A549 (cell line): ENCODE measurements around the gene PRTG. TPM values are rescaled to one million over a fixed set of nuclear protein-coding genes. Genes with fewer than 3 reads are reported as not detected.

Experiments used
- ATAC-seq, 2 experiments: fragments of 200-7000 bp in 1 of 2; fragments of >200 bp in 1 of 2; cut with Nextera tagmentation in 1 of 2; cut with Tn5 transposase in 1 of 2; 3 replicates each; pipeline versions ENCODE4 v1.8.0 to v1.9.1; 2018 to 2020; ENCODE audit warnings: mild to moderate bottlenecking in 1 of 2, moderate library complexity in 1 of 2
- CTCF ChIA-PET: fragments of 300-600 bp; sonication (Branson Sonifier 250); formaldehyde crosslinking; extraction: SDS; loops from one replicate; lab custom pipeline; 2021; ENCODE audit warnings: antibody characterized with exemption, inconsistent platforms; lab: Yijun Ruan, JAX
- POLR2A ChIA-PET: fragments of 350-600 bp; formaldehyde crosslinking; extraction: SDS; loops from one replicate; lab custom pipeline; 2021; ENCODE audit warnings: antibody characterized with exemption, inconsistent platforms; lab: Yijun Ruan, JAX
- DNase-seq, 2 experiments: peaks; one replicate each; pipeline versions ENCODE4 v3.0.0 to v3.0.0-alpha.2; 2011 to 2016; ENCODE audit warnings: low read depth in 1 of 2, low spot score in 1 of 2
- FAIRE-seq: peaks from 2 replicates; lab custom pipeline; 2011; peaks lifted over from hg19 to GRCh38; lab: Jason Lieb, UNC
- H3K27ac ChIP-seq, 2 experiments: fragments of >200 bp; sonication (Bioruptor Twin); formaldehyde crosslinking; 3 replicates each; pipeline ENCODE4 v1.5.1; 2016 to 2017
- H3K4me1 ChIP-seq: fragments of >200 bp; sonication (Bioruptor Twin); formaldehyde crosslinking; 3 replicates; pipeline ENCODE4 v1.6.1; 2016
- H3K4me2 ChIP-seq: fragments of >200 bp; sonication (Bioruptor Twin); formaldehyde crosslinking; 3 replicates; pipeline ENCODE4 v1.6.1; 2016
- H3K4me3 ChIP-seq: fragments of >200 bp; sonication (Bioruptor Twin); formaldehyde crosslinking; 3 replicates; pipeline ENCODE4 v1.5.1; 2016
- H3K9me3 ChIP-seq: fragments of >200 bp; sonication (Bioruptor Twin); formaldehyde crosslinking; 3 replicates; pipeline ENCODE4 v1.6.1; 2016
- BHLHE40 ChIP-seq: IDR thresholded peaks from 2 replicates; pipeline ENCODE4 v1.6.1; 2012; ENCODE audit warnings: low read depth, low read length, inconsistent platforms
- CBX2 ChIP-seq: fragments of 200-600 bp; sonication (generic); IDR thresholded peaks from 2 replicates; pipeline ENCODE4 v1.6.1; 2016; ENCODE audit warnings: low read depth, mild to moderate bottlenecking, borderline replicate concordance
- CHD2 ChIP-seq: fragments of 150-350 bp; IDR thresholded peaks from 2 replicates; pipeline ENCODE4 v1.6.1; 2014; ENCODE audit warnings: low read length; ENCODE audit not compliant: partially characterized antibody
- EHF ChIP-seq: fragments of 250-450 bp; sonication (Bioruptor Pico); IDR thresholded peaks from 2 replicates; pipeline ENCODE4 v1.5.0; 2020; ENCODE audit warnings: mild to moderate bottlenecking
- EHMT2 ChIP-seq: fragments of 200-600 bp; sonication (generic); IDR thresholded peaks from 2 replicates; pipeline ENCODE4 v1.6.1; 2016; ENCODE audit warnings: antibody characterized with exemption, low read depth, mild to moderate bottlenecking, moderate library complexity
- FOSB ChIP-seq: fragments of 250-450 bp; sonication (Bioruptor Pico); IDR thresholded peaks from 2 replicates; pipeline ENCODE4 v1.5.0; 2020; ENCODE audit warnings: mild to moderate bottlenecking, moderate library complexity
- FOSL2 ChIP-seq, 2 experiments: fragments of 450-650 bp in 1 of 2; fragments of >200 bp in 1 of 2; sonication (Bioruptor Twin) in 1 of 2; formaldehyde crosslinking; IDR thresholded peaks; 2 replicates each; pipeline versions ENCODE4 v1.5.0 to v1.6.1; 2016 to 2020; ENCODE audit warnings: mild to moderate bottlenecking in 1 of 2, moderate library complexity in 1 of 2
- GATA3 ChIP-seq: IDR thresholded peaks from 2 replicates; pipeline ENCODE4 v1.6.1; 2012; ENCODE audit warnings: borderline replicate concordance
- HEYL ChIP-seq: fragments of 250-450 bp; sonication (Bioruptor Pico); IDR thresholded peaks from 2 replicates; pipeline ENCODE4 v1.8.0; 2021; ENCODE audit warnings: mild to moderate bottlenecking, moderate library complexity
- HOXA7 ChIP-seq: fragments of 250-450 bp; sonication (Bioruptor Pico); IDR thresholded peaks from 2 replicates; pipeline ENCODE4 v1.5.0; 2020; ENCODE audit warnings: mild to moderate bottlenecking, moderate library complexity
- HOXB5 ChIP-seq: fragments of 250-450 bp; sonication (Bioruptor Pico); IDR thresholded peaks from 2 replicates; pipeline ENCODE4 v1.5.0; 2020; ENCODE audit warnings: mild to moderate bottlenecking, moderate library complexity
- MAZ ChIP-seq: fragments of 150-350 bp; IDR thresholded peaks from 2 replicates; pipeline ENCODE4 v1.6.1; 2014; ENCODE audit warnings: antibody characterized with exemption, low read depth, low read length, borderline replicate concordance
- NFE2L2 ChIP-seq: fragments of 150-350 bp; conservative IDR thresholded peaks from 2 replicates; pipeline ENCODE4 v1.6.1; 2014; ENCODE audit warnings: low read length
- NR3C1 ChIP-seq: fragments of >200 bp; sonication (Bioruptor Twin); formaldehyde crosslinking; IDR thresholded peaks from 3 replicates; pipeline ENCODE4 v1.6.1; 2017
- PBX3 ChIP-seq: IDR thresholded peaks from 2 replicates; pipeline ENCODE4 v1.6.1; 2012
- POLR2A ChIP-seq: IDR thresholded peaks from 2 replicates; pipeline ENCODE4 v1.6.1; 2012; ENCODE audit warnings: mild to moderate bottlenecking, low read length
- POLR2AphosphoS2 ChIP-seq: conservative IDR thresholded peaks from 2 replicates; pipeline ENCODE4 v1.6.1; 2012; ENCODE audit warnings: low read length, improper control_type of control experiment, inconsistent platforms
- RAD21 ChIP-seq, 2 experiments: fragments of >200 bp in 1 of 2; sonication (Bioruptor Twin) in 1 of 2; formaldehyde crosslinking in 1 of 2; IDR thresholded peaks in 1 of 2; conservative IDR thresholded peaks in 1 of 2; 2 replicates in 1 of 2; 3 replicates in 1 of 2; pipeline ENCODE4 v1.6.1; 2012 to 2018; ENCODE audit warnings: inconsistent platforms in 1 of 2
- RCOR1 ChIP-seq: fragments of 150-350 bp; IDR thresholded peaks from 2 replicates; pipeline ENCODE4 v1.6.1; 2014; ENCODE audit warnings: antibody characterized with exemption, low read length, low read depth
- SMC3 ChIP-seq: fragments of >200 bp; sonication (Bioruptor Twin); formaldehyde crosslinking; IDR thresholded peaks from 3 replicates; pipeline ENCODE4 v1.6.1; 2018; ENCODE audit warnings: inconsistent platforms
- ZC3H11A ChIP-seq: fragments of 450-650 bp; IDR thresholded peaks from 2 replicates; pipeline ENCODE4 v1.6.1; 2014; ENCODE audit warnings: antibody characterized with exemption, mild to moderate bottlenecking
- WGBS: methylation state at CpG from one replicate; pipeline ENCODE4 v1.1.6; 2017; ENCODE audit errors: missing lambda C conversion rate; 5-methylcytosine and 5-hydroxymethylcytosine counted together
- polyA plus RNA-seq, 4 experiments: library from polyadenylated mRNA; depleted of rRNA in 3 of 4; stranded (reverse); fragments of >200 nt; fragmentation: RNase III in 1 of 4; extraction: RNeasy Plus Mini Kit Qiagen cat#74134 plus additional on column Dnase treatment in 1 of 4; gene quantifications; 2 replicates in 3 of 4; 3 replicates in 1 of 4; pipeline ENCODE4 v1.2.3, GENCODE V29; 2011 to 2017
- TF ChIP-seq, protein P1 (sequence below): fragments of 150-350 bp; IDR thresholded peaks from 2 replicates; pipeline ENCODE4 v1.6.1; 2014; ENCODE audit warnings: low read depth, mild to moderate bottlenecking, low read length

PRTG gene
- polyA plus RNA-seq, 2 of the 4 experiments (the other 2 are of a cell fraction): 5.5 to 10.7 TPM

DNA sequence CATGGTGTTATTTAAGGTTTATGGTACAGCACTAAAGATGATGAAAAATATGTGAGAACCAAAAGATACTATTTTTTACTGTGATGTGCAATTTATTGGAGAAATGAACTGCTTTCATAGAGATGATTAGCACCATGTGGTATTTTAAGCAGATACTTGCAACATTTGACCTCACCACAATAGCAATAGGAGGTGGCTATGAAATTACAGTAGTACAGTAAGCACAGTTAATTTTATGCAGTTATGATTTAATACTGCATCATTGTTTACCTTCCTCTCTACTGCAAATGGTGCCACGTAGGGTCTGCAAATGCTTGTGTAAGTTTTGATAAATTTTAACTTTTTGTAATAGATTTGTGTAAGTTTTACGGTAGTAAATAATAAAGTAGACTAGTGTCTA lies 168.9 kb downstream of the PRTG start:
- Histone ChIP-seq H3K27ac (no peak overlapping the region), H3K4me3 (no peak overlapping the region), H3K4me2 (peak overlapping the region; percentile 26; the same call in 2 of the 3 replicates), H3K9me3 (peaks cover 10% of the 10 kb centered on the region), H3K4me1 (peaks cover 11% of the 10 kb centered on the region; the same call in 2 of the 3 replicates)
- TF ChIP-seq CHD2 (no peak), HOXB5 (CRISPR knock-in tag) (no peak), POLR2A (no peak), RCOR1 (no peak), GATA3 (no peak), HEYL (CRISPR knock-in tag) (no peak), HOXA7 (CRISPR knock-in tag) (no peak), NFE2L2 (no peak), PBX3 (no peak), EHMT2 (no peak), CBX2 (no peak), FOSL2 (IDR thresholded peaks at IDR 0.05) (no peak), FOSL2 (CRISPR knock-in tag; IDR thresholded peaks at IDR 0.05) (no peak), RAD21 (conservative IDR thresholded peaks at IDR 0.05 in 1 of 2, IDR thresholded peaks at IDR 0.05 in 1 of 2) (no peak), ZC3H11A (no peak)
- TF ChIP-seq, protein P1, sequence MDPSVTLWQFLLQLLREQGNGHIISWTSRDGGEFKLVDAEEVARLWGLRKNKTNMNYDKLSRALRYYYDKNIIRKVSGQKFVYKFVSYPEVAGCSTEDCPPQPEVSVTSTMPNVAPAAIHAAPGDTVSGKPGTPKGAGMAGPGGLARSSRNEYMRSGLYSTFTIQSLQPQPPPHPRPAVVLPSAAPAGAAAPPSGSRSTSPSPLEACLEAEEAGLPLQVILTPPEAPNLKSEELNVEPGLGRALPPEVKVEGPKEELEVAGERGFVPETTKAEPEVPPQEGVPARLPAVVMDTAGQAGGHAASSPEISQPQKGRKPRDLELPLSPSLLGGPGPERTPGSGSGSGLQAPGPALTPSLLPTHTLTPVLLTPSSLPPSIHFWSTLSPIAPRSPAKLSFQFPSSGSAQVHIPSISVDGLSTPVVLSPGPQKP: no peak
- ChIA-PET CTCF (no interaction called here), POLR2A (no interaction called here)
- 41% methylated on average over 2 of the region's 2 CpGs for WGBS
- ATAC-seq (no peak), FAIRE-seq (peak; percentile 91), DNase-seq (no peak)

GRCh38 chr15:55573224-55573623 lies 169.7 kb downstream of the PRTG start:
- H3K4me1 ChIP-seq: peaks cover 11% of the 10 kb centered on the region; the same call in 2 of the 3 replicates
- peaks cover 10% of the 10 kb centered on the region for H3K9me3 ChIP-seq
- no peak for ATAC-seq
- CTCF ChIA-PET: no interaction called here
- TF ChIP-seq EHF (CRISPR knock-in tag) (no peak), NR3C1 (no peak), CBX2 (no peak), HOXB5 (CRISPR knock-in tag) (no peak), POLR2AphosphoS2 (no peak), FOSB (CRISPR knock-in tag) (no peak)
- POLR2A ChIA-PET: interaction anchor here (0.6 kb wide), 1 partner anchor 14 kb away, joined by 3 read pairs; no protein-coding TSS in a partner anchor
- H3K4me3 ChIP-seq: no peak overlapping the region
- no peak for DNase-seq
- no peak for FAIRE-seq
- no peak overlapping the region for H3K27ac ChIP-seq
- no peak overlapping the region for H3K4me2 ChIP-seq

- Histone ChIP-seq H3K9me3 (peaks cover 21% of the 10 kb centered on the region; the same call in 2 of the 3 replicates), H3K27ac (no peak overlapping the region), H3K4me3 (no peak overlapping the region), H3K4me1 (no peaks in the 10 kb centered on the region), H3K4me2 (no peak overlapping the region)
- WGBS: 95% methylated on average over 2 of the region's 2 CpGs
- CTCF ChIA-PET: interaction anchor here (1.3 kb wide), 1 partner anchor 39 kb away, joined by 4 read pairs; no protein-coding TSS in a partner anchor
- TF ChIP-seq MAZ: no peak
- no peak for TF ChIP-seq CBX2
- TF ChIP-seq BHLHE40: no peak
- no peak for TF ChIP-seq SMC3
- TF ChIP-seq POLR2AphosphoS2: no peak
- DNase-seq: no peak
- no peak for FAIRE-seq
- POLR2A ChIA-PET: no interaction called here
- peak; percentile 83 to 86; a peak in 5 of 6 replicates for ATAC-seq
Measured at GRCh38 chr15:55564347-55565145, 178.4 kb downstream of the PRTG start.
